Adipocyte (in vitro differentiated cells): ENCODE results near the gene SHISAL2B.
"Not testable (repeated sequence)": the region's sequence is repeated elsewhere in the genome, so short reads cannot be mapped to it uniquely, and the experiment has no call there.

ENCODE experiments used
- DNase-seq: peaks from one replicate; pipeline ENCODE4 v3.0.0-alpha.2; 2015; ENCODE audit warnings: low read depth
- H3K27me3 ChIP-seq: replicated peaks from 2 replicates; pipeline ENCODE4 v1.7.0; 2013; ENCODE audit warnings: mild to moderate bottlenecking, low read length, moderate library complexity; ENCODE audit not compliant: control insufficient read depth, insufficient read depth
- H3K36me3 ChIP-seq: 2 replicates; pipeline ENCODE4 v1.7.0; 2013; ENCODE audit warnings: low read length, mild to moderate bottlenecking, moderate library complexity; ENCODE audit not compliant: control insufficient read depth, insufficient read depth, severe bottlenecking
- H3K4me1 ChIP-seq: 2 replicates; pipeline ENCODE4 v1.7.0; 2013; ENCODE audit warnings: mild to moderate bottlenecking, low read length, moderate library complexity; ENCODE audit not compliant: control insufficient read depth, insufficient read depth
- H3K4me3 ChIP-seq: 2 replicates; pipeline ENCODE4 v1.7.0; 2013; ENCODE audit warnings: mild to moderate bottlenecking, low read length, moderate library complexity
- H3K9ac ChIP-seq: 2 replicates; pipeline ENCODE4 v1.7.0; 2013; ENCODE audit warnings: mild to moderate bottlenecking, low read length, moderate library complexity
- H3K9me3 ChIP-seq: 2 replicates; pipeline ENCODE4 v1.7.0; 2013; ENCODE audit warnings: mild to moderate bottlenecking, low read length, moderate library complexity; ENCODE audit not compliant: control insufficient read depth

The SHISAL2B gene

GRCh38 chr5:64696414-64696813 is 6.1 kb downstream of the SHISAL2B start:
- H3K36me3 ChIP-seq, H3K9me3 ChIP-seq, H3K4me3 ChIP-seq, H3K9ac ChIP-seq, DNase-seq, H3K4me1 ChIP-seq: not testable (repeated sequence)
- peaks cover 13% of the 10 kb centered on the region for H3K27me3 ChIP-seq

DNA sequence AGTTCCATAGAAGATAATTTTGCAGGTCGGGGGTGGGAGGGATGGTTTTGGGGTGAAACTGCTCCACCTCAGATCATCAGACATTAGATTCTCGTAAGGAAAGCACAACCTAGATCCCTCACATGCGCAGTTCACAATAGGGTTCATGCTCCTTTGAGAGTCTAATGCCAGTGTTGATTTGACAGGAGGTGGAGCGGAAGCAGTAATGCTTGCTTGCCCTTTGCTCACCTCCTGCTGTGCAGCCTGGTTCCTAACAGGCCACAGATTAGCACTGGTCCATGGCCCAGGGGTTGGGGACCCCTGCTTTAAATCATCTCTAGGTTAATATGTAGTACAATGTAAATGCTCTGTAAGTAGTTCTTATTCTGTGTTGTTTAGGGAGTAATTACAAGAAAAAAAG is 10.5 kb downstream of the SHISAL2B start:
- no peak overlapping the region for H3K9ac ChIP-seq
- H3K4me1 ChIP-seq, result no peaks in the 10 kb centered on the region
- no peak overlapping the region for H3K4me3 ChIP-seq
- no peak for DNase-seq
- H3K27me3 ChIP-seq, result no peaks in the 10 kb centered on the region
- no peaks in the 10 kb centered on the region for H3K36me3 ChIP-seq
- peaks cover 7% of the 10 kb centered on the region for H3K9me3 ChIP-seq

GRCh38 chr5:64706074-64706473 is 15.8 kb downstream of the SHISAL2B start:
- H3K4me3 ChIP-seq, H3K27me3 ChIP-seq, H3K4me1 ChIP-seq, DNase-seq, H3K9ac ChIP-seq, H3K9me3 ChIP-seq, H3K36me3 ChIP-seq: not testable (repeated sequence)

GRCh38 chr5:64707191-64707590 is 16.9 kb downstream of the SHISAL2B start:
- H3K36me3 ChIP-seq, result no peaks in the 10 kb centered on the region
- no peak for DNase-seq
- H3K4me1 ChIP-seq, result no peaks in the 10 kb centered on the region
- no peak overlapping the region for H3K4me3 ChIP-seq
- no peaks in the 10 kb centered on the region for H3K27me3 ChIP-seq
- H3K9me3 ChIP-seq, result no peaks in the 10 kb centered on the region
- H3K9ac ChIP-seq, result no peak overlapping the region

DNA sequence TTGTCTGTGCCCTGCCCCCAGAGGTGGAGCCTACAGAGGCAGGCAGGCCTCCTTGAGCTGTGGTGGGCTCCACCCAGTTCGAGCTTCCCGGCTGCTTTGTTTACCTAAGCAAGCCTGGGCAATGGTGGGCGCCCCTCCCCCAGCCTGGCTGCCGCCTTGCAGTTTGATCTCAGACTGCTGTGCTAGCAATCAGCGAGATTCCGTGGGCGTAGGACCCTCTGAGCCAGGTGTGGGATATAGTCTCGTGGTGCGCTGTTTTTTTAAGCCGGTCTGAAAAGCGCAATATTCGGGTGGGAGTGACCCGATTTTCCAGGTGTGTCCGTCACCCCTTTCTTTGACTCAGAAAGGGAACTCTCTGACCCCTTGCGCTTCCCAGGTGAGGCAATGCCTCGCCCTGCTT is 24.2 kb downstream of the SHISAL2B start:
- not testable (repeated sequence) for H3K36me3 ChIP-seq, H3K9ac ChIP-seq, DNase-seq, H3K9me3 ChIP-seq, H3K4me3 ChIP-seq, H3K27me3 ChIP-seq, H3K4me1 ChIP-seq

GRCh38 chr5:64722588-64722987 is 32.3 kb downstream of the SHISAL2B start:
- H3K4me3 ChIP-seq, result no peak overlapping the region
- H3K4me1 ChIP-seq, result no peaks in the 10 kb centered on the region
- H3K9me3 ChIP-seq, result no peaks in the 10 kb centered on the region
- no peak for DNase-seq
- no peaks in the 10 kb centered on the region for H3K27me3 ChIP-seq
- peaks cover 51% of the 10 kb centered on the region for H3K36me3 ChIP-seq
- no peak overlapping the region for H3K9ac ChIP-seq

DNA sequence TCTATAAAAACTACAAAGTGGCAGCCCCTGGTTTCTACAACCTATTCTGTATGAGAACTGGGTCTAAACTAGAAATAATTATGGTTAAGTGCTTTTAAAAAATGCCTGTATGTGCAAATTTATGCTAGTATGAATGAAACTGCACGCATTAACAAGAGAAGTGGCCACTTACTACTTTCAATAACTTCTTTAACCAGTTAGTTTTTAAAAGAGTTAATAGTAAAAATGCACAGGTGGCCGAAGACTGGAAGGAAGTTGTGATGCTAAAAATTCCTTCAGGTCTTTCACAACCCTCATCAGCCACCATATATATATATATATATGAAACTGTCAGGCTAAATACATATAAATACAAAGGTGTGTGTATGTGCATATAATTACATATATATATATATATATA is 36.8 kb downstream of the SHISAL2B start:
- H3K4me1 ChIP-seq, result no peaks in the 10 kb centered on the region
- peaks cover 46% of the 10 kb centered on the region for H3K36me3 ChIP-seq
- no peak overlapping the region for H3K9ac ChIP-seq
- DNase-seq, result no peak
- H3K27me3 ChIP-seq, result no peaks in the 10 kb centered on the region
- no peak overlapping the region for H3K4me3 ChIP-seq
- no peaks in the 10 kb centered on the region for H3K9me3 ChIP-seq

DNA sequence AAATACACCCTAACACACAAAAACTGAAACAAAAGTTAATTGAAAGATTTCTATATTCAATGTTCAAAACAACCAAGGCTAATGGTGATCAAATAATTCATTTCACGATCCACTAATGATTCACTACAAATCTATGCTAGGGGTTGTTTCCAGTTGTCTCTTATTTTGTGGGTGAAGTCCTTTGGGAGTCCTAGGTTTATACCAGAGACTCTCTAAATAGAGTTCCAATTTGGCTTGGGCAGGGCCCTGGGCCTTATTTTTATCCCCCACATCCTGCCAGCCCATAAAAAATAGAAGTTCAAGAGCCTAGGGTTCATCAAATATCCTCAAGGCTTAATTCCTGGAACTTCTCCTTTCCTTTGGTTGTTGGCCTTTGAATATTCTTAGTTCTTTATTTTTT is 52.1 kb downstream of the SHISAL2B start:
- no peaks in the 10 kb centered on the region for H3K27me3 ChIP-seq
- peaks cover 36% of the 10 kb centered on the region for H3K36me3 ChIP-seq
- H3K9ac ChIP-seq, result no peak overlapping the region
- peaks cover 17% of the 10 kb centered on the region for H3K4me1 ChIP-seq
- no peaks in the 10 kb centered on the region for H3K9me3 ChIP-seq
- no peak overlapping the region for H3K4me3 ChIP-seq
- DNase-seq, result no peak

GRCh38 chr5:64742821-64743220 is 52.5 kb downstream of the SHISAL2B start:
- Histone ChIP-seq H3K4me3 (no peak overlapping the region), H3K36me3 (peaks cover 32% of the 10 kb centered on the region), H3K27me3 (no peaks in the 10 kb centered on the region), H3K4me1 (peaks cover 17% of the 10 kb centered on the region), H3K9me3 (no peaks in the 10 kb centered on the region), H3K9ac (no peak overlapping the region)
- DNase-seq, result peak; percentile 15

DNA sequence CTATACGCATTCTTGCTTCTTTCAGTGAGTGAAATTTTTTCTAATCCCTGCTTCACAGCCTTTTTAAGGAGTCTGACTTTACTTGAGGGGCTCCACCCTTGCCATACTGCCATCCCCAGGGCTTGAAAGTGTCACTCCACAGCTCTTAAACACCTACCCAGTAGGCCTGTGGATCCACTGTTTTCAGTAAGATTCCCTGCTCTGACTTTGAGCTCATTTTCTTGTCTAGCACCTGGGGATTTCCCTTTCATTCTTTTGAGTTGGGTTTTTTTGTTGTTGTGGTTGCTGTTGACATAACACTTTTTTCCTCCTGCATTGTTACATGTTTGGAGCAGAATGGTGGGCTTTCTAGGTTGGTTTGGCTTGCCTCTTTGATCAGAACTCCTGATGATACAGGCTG is 54.6 kb downstream of the SHISAL2B start:
- Histone ChIP-seq H3K4me1 (peaks cover 17% of the 10 kb centered on the region), H3K36me3 (peaks cover 11% of the 10 kb centered on the region), H3K9ac (no peak overlapping the region), H3K4me3 (no peak overlapping the region), H3K9me3 (no peaks in the 10 kb centered on the region), H3K27me3 (no peaks in the 10 kb centered on the region)
- no peak for DNase-seq

DNA sequence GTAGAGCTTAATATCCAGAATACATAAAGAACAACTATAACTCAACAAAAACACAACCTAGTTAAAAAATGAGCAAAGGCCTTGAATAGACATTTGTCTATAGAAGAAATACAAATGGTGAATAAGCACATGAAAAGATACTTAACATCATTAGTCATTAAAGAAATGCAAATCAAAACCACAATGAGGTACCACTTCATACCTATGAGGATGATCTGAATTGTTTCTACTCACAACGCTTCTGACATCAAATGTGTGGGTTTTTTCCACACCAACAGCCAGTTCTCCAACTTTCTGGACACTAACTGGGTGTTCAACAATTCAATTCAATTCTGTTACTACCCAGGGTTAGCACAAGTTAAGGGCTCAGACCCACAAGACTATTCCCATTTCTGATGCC is 56.1 kb downstream of the SHISAL2B start:
- H3K27me3 ChIP-seq, result no peaks in the 10 kb centered on the region
- no peak for DNase-seq
- no peaks in the 10 kb centered on the region for H3K9me3 ChIP-seq
- H3K36me3 ChIP-seq, result peaks cover 12% of the 10 kb centered on the region
- H3K4me3 ChIP-seq, result no peak overlapping the region
- peaks cover 17% of the 10 kb centered on the region for H3K4me1 ChIP-seq
- H3K9ac ChIP-seq, result no peak overlapping the region

DNA sequence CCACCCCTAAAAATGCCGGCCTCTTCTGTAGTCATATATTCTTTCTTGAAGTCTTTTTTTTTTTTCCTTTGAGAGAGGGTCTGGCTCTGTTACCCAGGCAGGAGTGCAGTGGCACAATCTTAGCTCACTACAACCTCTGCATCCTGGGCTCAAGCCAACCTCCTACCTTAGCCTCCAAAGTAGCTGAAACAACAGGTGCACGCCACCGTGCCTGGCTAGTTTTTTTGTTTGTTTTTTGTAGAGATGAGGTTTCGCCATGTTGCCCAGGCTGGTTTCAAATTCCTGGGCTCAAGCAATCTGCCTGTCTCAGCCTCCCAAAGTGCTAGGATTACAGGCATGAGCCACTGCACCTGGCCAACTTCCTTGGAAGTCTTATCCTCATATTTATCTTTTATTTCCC is 59.1 kb downstream of the SHISAL2B start:
- Histone ChIP-seq H3K4me1 (no peaks in the 10 kb centered on the region), H3K9ac (no peak overlapping the region), H3K36me3 (peaks cover 33% of the 10 kb centered on the region), H3K4me3 (no peak overlapping the region), H3K9me3 (no peaks in the 10 kb centered on the region), H3K27me3 (no peaks in the 10 kb centered on the region)
- no peak for DNase-seq
